NCI-H774 (cell line): ENCODE measurements around the gene SPEF1.

Experiments used
- DNase-seq: peaks from one replicate; lab custom pipeline; 2025; lab: John Stamatoyannopoulos, UW

SPEF1 gene

DNA sequence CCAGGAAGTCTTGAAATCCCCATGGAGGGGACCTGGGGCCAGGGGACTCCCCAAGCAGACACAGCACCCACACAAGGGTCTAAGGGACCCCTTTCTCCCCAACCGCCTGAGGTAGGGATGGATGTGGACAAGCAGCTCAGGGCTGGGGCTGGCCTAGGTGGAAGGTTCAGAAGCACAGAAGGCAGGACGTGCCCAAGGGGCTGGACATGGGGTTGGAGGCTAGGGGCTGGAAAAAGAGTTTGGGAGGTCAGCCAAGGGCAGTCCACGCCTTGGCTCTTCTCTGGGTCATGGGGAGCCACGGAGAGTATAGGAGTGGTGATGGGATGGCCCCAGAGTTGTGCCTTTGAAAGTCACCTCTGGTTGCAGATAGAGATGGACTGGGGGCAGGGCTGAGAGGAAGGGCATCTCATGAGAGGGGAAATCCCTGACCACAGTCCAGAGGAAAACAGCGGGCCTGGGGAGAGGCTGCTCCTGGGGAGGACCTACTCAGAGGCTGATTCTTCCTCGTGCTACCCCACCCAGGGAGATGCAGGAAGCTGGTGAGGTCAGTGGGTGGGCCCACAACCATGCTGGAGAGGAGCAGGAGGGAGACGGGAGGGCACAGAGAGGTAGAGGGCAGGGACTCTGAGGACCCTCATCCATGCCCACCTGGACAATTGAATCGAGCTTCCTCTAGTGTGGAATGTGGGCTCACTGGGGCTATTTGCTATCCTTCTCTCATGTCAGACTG, 51.3 kb downstream of the SPEF1 start:
- DNase-seq = no peak

DNA sequence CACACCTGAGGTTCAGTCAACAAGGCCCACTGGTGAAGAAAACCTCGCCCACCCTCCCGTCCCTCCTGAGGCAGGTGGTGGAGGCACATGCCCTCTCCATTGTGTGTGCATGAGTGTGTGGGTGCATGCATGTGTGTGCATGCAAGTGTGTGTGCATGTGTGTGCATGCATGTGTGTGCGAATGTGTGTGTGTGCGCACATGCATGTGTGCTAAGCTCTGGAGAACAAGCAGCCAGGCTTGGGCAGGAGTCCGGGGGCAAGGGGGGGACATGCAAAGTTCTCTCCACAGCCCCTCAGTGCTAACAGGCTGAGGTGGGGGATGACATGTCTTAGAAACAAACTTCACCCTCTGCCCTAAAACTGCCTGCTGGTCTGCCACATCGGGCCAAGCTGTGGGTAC, 51.9 kb downstream of the SPEF1 start:
- no peak for DNase-seq

DNA sequence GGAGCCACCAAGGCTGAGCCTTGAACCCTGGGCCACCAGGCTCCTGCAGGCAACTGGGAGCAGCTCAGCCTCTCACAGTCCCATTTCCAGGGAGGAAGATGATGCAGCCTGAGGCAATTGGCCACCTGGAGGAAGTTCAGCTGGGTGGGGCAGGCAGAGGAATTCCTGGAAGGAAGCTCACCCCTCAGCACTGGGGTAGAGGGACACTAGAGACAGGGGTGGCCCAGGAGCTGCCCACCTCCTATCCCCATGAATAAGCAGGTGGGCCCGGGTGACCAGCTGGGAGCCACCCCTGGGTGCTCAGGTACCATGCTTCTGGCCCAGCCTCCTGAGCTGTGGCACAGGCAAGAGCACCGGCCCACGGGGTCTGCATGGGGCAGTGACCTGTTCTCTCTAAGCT, 52.4 kb downstream of the SPEF1 start:
- no peak for DNase-seq

DNA sequence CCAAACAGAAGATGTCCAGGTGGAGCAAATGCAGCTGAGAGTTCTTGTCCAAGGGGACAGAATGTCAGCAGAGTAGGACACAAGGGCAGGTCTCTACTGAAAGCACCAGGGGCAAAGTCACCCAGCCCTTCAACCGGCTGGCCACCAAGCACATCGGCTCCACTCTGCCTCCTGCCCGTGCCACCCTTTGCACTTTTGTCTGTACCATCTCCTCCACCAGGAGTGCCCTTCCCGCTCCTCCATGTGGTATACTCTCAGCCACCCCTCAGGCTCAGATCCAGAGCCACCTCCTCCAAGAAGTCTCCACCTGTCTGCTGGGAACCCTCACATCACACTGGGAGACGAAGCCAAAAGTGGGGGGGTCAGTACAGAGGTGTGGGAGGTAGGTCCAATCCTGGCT, 52.9 kb downstream of the SPEF1 start:
- no peak for DNase-seq
